ENCODE measurements around the gene PTGFRN. TPM values are rescaled to one million over a fixed set of nuclear protein-coding genes. Genes with fewer than 3 reads are reported as not detected.

PTGFRN gene
- polyA plus RNA-seq, 1 donor (not counting 4 experiments of a cell fraction or from before 2014, with no cell fraction given): 177 TPM

- Histone ChIP-seq H3K9me1 (ENCODE audit: control insufficient read depth, extremely low read depth, insufficient read depth, low read length) (no peaks in the 10 kb centered on the region), H3K4me2 (ENCODE audit: control insufficient read depth, extremely low read depth, insufficient read depth, low read depth, low read length) (no peak overlapping the region), H3K36me3 (ENCODE audit: control insufficient read depth in 2 of 2, extremely low read depth in 1 of 2, insufficient read depth in 2 of 2, low read length in 2 of 2) (peaks cover 6 to 7% of the 10 kb centered on the region in 2 experiments), H3K27ac (ENCODE audit: control insufficient read depth, insufficient read depth, low read length) (no peak overlapping the region), H3K9me3 (ENCODE audit: control insufficient read depth, low read depth, low read length) (no peaks in the 10 kb centered on the region), H3K4me3 (ENCODE audit: control insufficient read depth in 2 of 3, extremely low read depth in 1 of 3, insufficient read depth in 2 of 3, low read depth in 1 of 3, low read length in 3 of 3) (no peak overlapping the region), H3K27me3 (ENCODE audit: control insufficient read depth, extremely low read depth, insufficient read depth, low read length) (no peaks in the 10 kb centered on the region), H3K9ac (ENCODE audit: control insufficient read depth, extremely low read depth, insufficient read depth, low read length) (no peak overlapping the region), H4K20me1 (ENCODE audit: control insufficient read depth, extremely low read depth, insufficient read depth, low read length) (no peaks in the 10 kb centered on the region), H3K79me2 (ENCODE audit: control insufficient read depth, insufficient read depth, low read length) (no peaks in the 10 kb centered on the region), H2AFZ (ENCODE audit: control insufficient read depth, low read length) (no peak overlapping the region), H3K4me1 (ENCODE audit: control insufficient read depth, extremely low read depth, insufficient read depth, low read length) (no peaks in the 10 kb centered on the region)
- dilution Hi-C loops (cut with MboI; ENCODE audit: extremely low pct_ligation_motif_present, low sequenced_read_pairs): no loop called here
- no peak for FAIRE-seq
- no peak for DNase-seq (ENCODE audit: low read depth, low spot score)
- TF ChIP-seq CTCF (optimal IDR thresholded peaks at IDR 0.05 in 1 of 3, IDR thresholded peaks at IDR 0.05 in 1 of 3, conservative IDR thresholded peaks at IDR 0.05 in 1 of 3; ENCODE audit: extremely low read depth in 1 of 3, insufficient read depth in 2 of 3, low read length in 3 of 3): no peak
- no peak for TF ChIP-seq EZH2 (IDR thresholded peaks at IDR 0.05; ENCODE audit: low read length)
These were observed 128.1 kb downstream of the PTGFRN start for GRCh38 chr1:117037802-117038201.

DNA sequence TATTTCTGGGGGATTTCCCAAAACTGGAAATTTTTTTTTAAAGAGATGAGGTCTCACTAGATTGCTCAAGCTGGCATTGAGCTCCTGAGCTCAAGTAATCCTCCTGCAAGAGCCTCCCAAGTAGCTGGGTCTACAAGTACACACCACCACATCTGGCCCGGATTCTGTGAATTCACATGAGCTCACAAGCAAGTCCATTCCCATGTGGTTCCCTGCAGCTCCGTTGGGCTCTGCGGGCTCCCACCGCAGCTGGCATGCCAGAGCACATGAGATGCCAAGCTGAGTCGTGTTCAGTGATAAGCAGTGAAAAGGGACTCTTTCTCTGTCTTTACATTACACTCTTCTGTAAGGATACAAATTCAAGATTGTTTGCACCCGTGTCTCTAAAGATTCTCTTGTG is 128.5 kb downstream of the PTGFRN start:
- H3K79me2 ChIP-seq (ENCODE audit: control insufficient read depth, insufficient read depth, low read length): no peaks in the 10 kb centered on the region
- no peaks in the 10 kb centered on the region for H3K9me1 ChIP-seq (ENCODE audit: control insufficient read depth, extremely low read depth, insufficient read depth, low read length)
- dilution Hi-C loops (cut with MboI; ENCODE audit: extremely low pct_ligation_motif_present, low sequenced_read_pairs): no loop called here
- no peaks in the 10 kb centered on the region for H3K4me1 ChIP-seq (ENCODE audit: control insufficient read depth, extremely low read depth, insufficient read depth, low read length)
- H3K9ac ChIP-seq (ENCODE audit: control insufficient read depth, extremely low read depth, insufficient read depth, low read length): no peak overlapping the region
- no peaks in the 10 kb centered on the region for H4K20me1 ChIP-seq (ENCODE audit: control insufficient read depth, extremely low read depth, insufficient read depth, low read length)
- no peaks in the 10 kb centered on the region for H3K27me3 ChIP-seq (ENCODE audit: control insufficient read depth, extremely low read depth, insufficient read depth, low read length)
- FAIRE-seq: no peak
- DNase-seq (ENCODE audit: low read depth, low spot score): no peak
- H3K9me3 ChIP-seq (ENCODE audit: control insufficient read depth, low read depth, low read length): no peaks in the 10 kb centered on the region
- H3K36me3 ChIP-seq (ENCODE audit: control insufficient read depth in 2 of 2, extremely low read depth in 1 of 2, insufficient read depth in 2 of 2, low read length in 2 of 2): peaks cover 6 to 7% of the 10 kb centered on the region in 2 experiments
- no peak for TF ChIP-seq EZH2 (IDR thresholded peaks at IDR 0.05; ENCODE audit: low read length)
- no peak for TF ChIP-seq CTCF (optimal IDR thresholded peaks at IDR 0.05 in 1 of 3, IDR thresholded peaks at IDR 0.05 in 1 of 3, conservative IDR thresholded peaks at IDR 0.05 in 1 of 3; ENCODE audit: extremely low read depth in 1 of 3, insufficient read depth in 2 of 3, low read length in 3 of 3)
- no peak overlapping the region for H3K27ac ChIP-seq (ENCODE audit: control insufficient read depth, insufficient read depth, low read length)
- no peak overlapping the region for H3K4me2 ChIP-seq (ENCODE audit: control insufficient read depth, extremely low read depth, insufficient read depth, low read depth, low read length)
- H2AFZ ChIP-seq (ENCODE audit: control insufficient read depth, low read length): no peak overlapping the region
- H3K4me3 ChIP-seq (ENCODE audit: control insufficient read depth in 2 of 3, extremely low read depth in 1 of 3, insufficient read depth in 2 of 3, low read depth in 1 of 3, low read length in 3 of 3): no peak overlapping the region

Small RNAs within 50 kb of the gene (small RNA-seq; reads per million reads assigned to genes)
- 0 reads per million in 3 experiments for gene RNA5SP55 (ENCODE audit: insufficient read length in 3 of 3, low read depth in 3 of 3, low replicate concordance in 1 of 3)

Other genes starting within 250 kb of the PTGFRN start
- gene IGSF3, start 242.2 kb upstream of the PTGFRN start, polyA plus RNA-seq: 47.4 to 83.3 TPM (median 53.4 TPM) in 3 replicates
- gene CD2, start 155.5 kb upstream of the PTGFRN start, polyA plus RNA-seq: not detected in 3 replicates
- 0.86 to 2.2 TPM (median 1.8 TPM) in 3 replicates for gene CD101, start 91.8 kb downstream of the PTGFRN start, polyA plus RNA-seq
- gene TTF2, start 150.4 kb downstream of the PTGFRN start, polyA plus RNA-seq: 13.4 to 23.0 TPM (median 15.8 TPM) in 3 replicates
- gene TRIM45, start 211.8 kb downstream of the PTGFRN start, polyA plus RNA-seq: 2.5 to 2.7 TPM (median 2.6 TPM) in 3 replicates

Measured in keratinocyte (primary cell).